IMR-90 (cell line): Measurements from ENCODE around the gene ANKRD33B. TPM values are rescaled to one million over a fixed set of nuclear protein-coding genes. Genes with fewer than 3 reads are reported as not detected.
A peak's percentile ranks its signal among the peaks of the same experiment; 100 is the strongest.

Experiments used
- ATAC-seq: fragments of 200-7000 bp; cut with Tn5 transposase; 2 replicates; pipeline ENCODE4 v1.9.1; 2020; ENCODE audit warnings: low read depth, mild to moderate bottlenecking, moderate library complexity
- BruUV-seq: library from RNA; stranded (reverse); fragments of 400-500 nt; replicated peaks from 2 replicates; lab custom pipeline; 2021; lab: Mats Ljungman, UMichigan
- CTCF ChIA-PET: fragments of 300-600 bp; formaldehyde crosslinking; extraction: SDS; loops from one replicate; lab custom pipeline; 2021; ENCODE audit warnings: antibody characterized with exemption; lab: Yijun Ruan, JAX
- POLR2A ChIA-PET: fragments of 300-600 bp; sonication (Branson Sonifier 250); formaldehyde crosslinking; loops from one replicate; lab custom pipeline; 2022; ENCODE audit warnings: antibody characterized with exemption; ENCODE audit not compliant: unreplicated experiment; lab: Charles Lee
- DNase-seq: peaks from one replicate; pipeline ENCODE4 v3.0.0; 2013
- H2AFZ ChIP-seq: replicated peaks from 2 replicates; pipeline ENCODE3; 2013; ENCODE audit warnings: low read length, mild to moderate bottlenecking; ENCODE audit not compliant: poor library complexity
- H2AK5ac ChIP-seq: 2 replicates; pipeline ENCODE4 v1.6.1; 2013; ENCODE audit warnings: low read depth, low read length, inconsistent platforms
- H2AK9ac ChIP-seq: replicated peaks from 2 replicates; pipeline ENCODE3; 2013; ENCODE audit warnings: mild to moderate bottlenecking, low read depth, low read length, moderate library complexity; ENCODE audit not compliant: poor library complexity
- H2BK120ac ChIP-seq: 2 replicates; pipeline ENCODE4 v1.6.1; 2013; ENCODE audit warnings: low read depth, low read length, inconsistent platforms
- H2BK15ac ChIP-seq: 3 replicates; pipeline ENCODE4 v1.6.1; 2013; ENCODE audit warnings: low read depth, low read length, inconsistent platforms
- H2BK20ac ChIP-seq: 2 replicates; pipeline ENCODE4 v1.6.1; 2013; ENCODE audit warnings: low read depth, mild to moderate bottlenecking, inconsistent platforms, low read length, moderate library complexity
- H2BK5ac ChIP-seq: 2 replicates; pipeline ENCODE4 v1.6.1; 2013; ENCODE audit warnings: mild to moderate bottlenecking, low read depth, low read length, inconsistent platforms; ENCODE audit not compliant: poor library complexity, severe bottlenecking
- H3K14ac ChIP-seq: replicated peaks from 2 replicates; pipeline ENCODE4 v1.6.1; 2013; ENCODE audit warnings: low read depth, low read length, inconsistent platforms
- H3K18ac ChIP-seq: 2 replicates; pipeline ENCODE4 v1.6.1; 2013; ENCODE audit warnings: low read depth, low read length, control low read depth
- H3K23ac ChIP-seq: 2 replicates; pipeline ENCODE4 v1.6.1; 2013; ENCODE audit warnings: low read depth, low read length, inconsistent platforms
- H3K27ac ChIP-seq: 2 replicates; pipeline ENCODE4 v1.5.1; 2013; ENCODE audit warnings: mild to moderate bottlenecking, control low read depth, low read length; ENCODE audit not compliant: insufficient read depth
- H3K27me3 ChIP-seq: 2 replicates; pipeline ENCODE4 v1.6.1; 2013; ENCODE audit warnings: low read length; ENCODE audit not compliant: control insufficient read depth, insufficient read depth
- H3K36me3 ChIP-seq: 2 replicates; pipeline ENCODE4 v1.6.1; 2013; ENCODE audit warnings: low read length, mixed read lengths; ENCODE audit not compliant: control insufficient read depth, insufficient read depth
- H3K4ac ChIP-seq: 2 replicates; pipeline ENCODE4 v1.6.1; 2013; ENCODE audit warnings: low read depth, low read length, inconsistent platforms
- H3K4me1 ChIP-seq: 2 replicates; pipeline ENCODE4 v1.6.1; 2013; ENCODE audit warnings: low read length, mixed read lengths; ENCODE audit not compliant: control insufficient read depth, insufficient read depth
- H3K4me2 ChIP-seq: 2 replicates; pipeline ENCODE4 v1.6.1; 2013; ENCODE audit warnings: low read depth, mild to moderate bottlenecking, control low read depth, low read length, moderate library complexity
- H3K4me3 ChIP-seq: 2 replicates; pipeline ENCODE4 v1.5.1; 2013; ENCODE audit warnings: low read depth, mild to moderate bottlenecking, control low read depth, low read length, moderate library complexity; ENCODE audit not compliant: insufficient read depth
- H3K56ac ChIP-seq: 2 replicates; pipeline ENCODE4 v1.6.1; 2013; ENCODE audit warnings: low read length, inconsistent platforms; ENCODE audit not compliant: insufficient read depth; ENCODE audit errors: extremely low read depth
- H3K79me1 ChIP-seq, 2 experiments: 2 replicates each; pipeline ENCODE4 v1.6.1; 2013; ENCODE audit warnings: low read length in 2 of 2, inconsistent platforms in 1 of 2, low read depth in 1 of 2
- H3K9ac ChIP-seq: 2 replicates; pipeline ENCODE4 v1.6.1; 2013; ENCODE audit warnings: low read depth, low read length, control low read depth
- H3K9me1 ChIP-seq: 2 replicates; pipeline ENCODE4 v1.6.1; 2013; ENCODE audit warnings: low read length, inconsistent platforms; ENCODE audit not compliant: insufficient read depth
- H3K9me3 ChIP-seq: 2 replicates; pipeline ENCODE4 v1.6.1; 2013; ENCODE audit warnings: low read length; ENCODE audit not compliant: control insufficient read depth, insufficient read depth
- H4K20me1 ChIP-seq: 2 replicates; pipeline ENCODE4 v1.6.1; 2013; ENCODE audit warnings: low read length, inconsistent platforms; ENCODE audit not compliant: insufficient read depth
- H4K5ac ChIP-seq: 2 replicates; pipeline ENCODE4 v1.6.1; 2013; ENCODE audit warnings: mild to moderate bottlenecking, low read depth, low read length, control low read depth
- H4K8ac ChIP-seq, 2 experiments: 2 replicates each; pipeline ENCODE4 v1.6.1; 2013; ENCODE audit warnings: low read depth in 2 of 2, low read length in 2 of 2, control low read depth in 1 of 2, inconsistent platforms in 1 of 2
- H4K91ac ChIP-seq: 2 replicates; pipeline ENCODE4 v1.6.1; 2013; ENCODE audit warnings: low read depth, low read length, inconsistent platforms; ENCODE audit not compliant: insufficient read depth
- BHLHE40 ChIP-seq: fragments of 150-350 bp; IDR thresholded peaks from 2 replicates; pipeline ENCODE4 v1.6.1; 2016; ENCODE audit warnings: mild to moderate bottlenecking, low read depth, low read length
- FOS ChIP-seq: fragments of 150-350 bp; IDR thresholded peaks from 2 replicates; pipeline ENCODE4 v1.6.1; 2016; ENCODE audit warnings: low read depth, low read length
- MXI1 ChIP-seq: IDR thresholded peaks from 2 replicates; pipeline ENCODE4 v1.6.1; 2012; ENCODE audit warnings: low read depth, mild to moderate bottlenecking, low read length, moderate library complexity, borderline replicate concordance
- WGBS, 2 experiments: methylation state at CpG; one replicate each; pipeline versions ENCODE4 v1.1.5 to v1.1.7; 2013; ENCODE audit warnings: missing lambda C conversion rate in 2 of 2; ENCODE audit not compliant: insufficient read length in 1 of 2; ENCODE audit errors: extremely low coverage in 2 of 2; 5-methylcytosine and 5-hydroxymethylcytosine counted together
- dilution Hi-C: fragments of 300-500 bp; cut with HindIII; formaldehyde crosslinking; loops from one replicate; pipeline ENCODE4 v1.14.3; 2018; ENCODE audit warnings: low sequenced_read_pairs; ENCODE audit not compliant: unreplicated experiment
- in situ Hi-C: fragments of 300-500 bp; cut with MboI; formaldehyde crosslinking; loops from 3 replicates; pipeline ENCODE4 v1.14.3; 2019; ENCODE audit warnings: low sequenced_read_pairs, inconsistent platforms, mixed read lengths
- intact Hi-C: fragments of 100-400 bp; cut with micrococcal nuclease; formaldehyde crosslinking; loops from 2 replicates; pipeline ENCODE4 v1.10.0; 2022
- polyA plus RNA-seq, 3 experiments: library from polyadenylated mRNA; depleted of rRNA; stranded (reverse); fragments of >200 nt; gene quantifications; 2 replicates each; pipeline ENCODE4 v1.2.3, GENCODE V29; 2012; ENCODE audit warnings: low replicate concordance in 1 of 3
- total RNA-seq: library from RNA; depleted of rRNA; stranded (reverse); fragments of >200 nt; gene quantifications from 2 replicates; pipeline ENCODE4 v1.2.3, GENCODE V29; 2012
- TF ChIP-seq, protein P1 (sequence below): fragments of 150-350 bp; IDR thresholded peaks from 2 replicates; pipeline ENCODE4 v1.6.1; 2016; ENCODE audit warnings: low read depth, mild to moderate bottlenecking, low read length, moderate library complexity, borderline replicate concordance

ANKRD33B gene
- total and polyA plus RNA-seq, 2 of the 4 experiments (the other 2 are of a cell fraction): 2.5 to 3.3 TPM

DNA sequence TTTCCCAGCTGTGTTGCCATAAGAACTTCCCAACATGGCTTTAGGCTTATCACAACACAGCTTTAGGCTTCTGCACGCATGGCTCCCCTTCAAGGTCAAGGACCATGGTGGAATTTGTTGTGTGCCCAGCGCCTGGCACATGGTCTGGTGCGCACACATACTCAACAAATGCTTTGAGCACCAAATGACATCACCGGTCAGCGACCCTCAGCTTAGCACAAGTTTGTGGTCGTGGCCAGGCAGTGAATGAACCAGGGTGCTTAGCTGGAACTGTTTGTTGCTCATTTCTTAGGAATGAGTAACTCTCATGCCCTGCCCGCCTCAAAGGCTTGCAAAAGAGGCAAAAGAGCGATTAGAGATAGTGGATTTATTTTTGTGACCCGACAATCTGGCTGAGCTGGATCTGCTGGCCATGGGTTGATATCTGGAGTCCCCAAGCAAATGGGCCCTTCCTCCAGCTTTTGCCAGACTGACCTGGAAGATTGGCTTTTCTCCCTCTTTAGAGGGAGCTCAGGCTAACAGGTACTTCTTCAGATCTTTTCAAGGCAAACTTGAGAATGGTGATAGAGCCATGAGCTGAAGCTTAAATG is 138.3 kb downstream of the ANKRD33B start (continued):
- TF ChIP-seq BHLHE40 (peak; percentile 92), MXI1 (peak; percentile 78)

DNA sequence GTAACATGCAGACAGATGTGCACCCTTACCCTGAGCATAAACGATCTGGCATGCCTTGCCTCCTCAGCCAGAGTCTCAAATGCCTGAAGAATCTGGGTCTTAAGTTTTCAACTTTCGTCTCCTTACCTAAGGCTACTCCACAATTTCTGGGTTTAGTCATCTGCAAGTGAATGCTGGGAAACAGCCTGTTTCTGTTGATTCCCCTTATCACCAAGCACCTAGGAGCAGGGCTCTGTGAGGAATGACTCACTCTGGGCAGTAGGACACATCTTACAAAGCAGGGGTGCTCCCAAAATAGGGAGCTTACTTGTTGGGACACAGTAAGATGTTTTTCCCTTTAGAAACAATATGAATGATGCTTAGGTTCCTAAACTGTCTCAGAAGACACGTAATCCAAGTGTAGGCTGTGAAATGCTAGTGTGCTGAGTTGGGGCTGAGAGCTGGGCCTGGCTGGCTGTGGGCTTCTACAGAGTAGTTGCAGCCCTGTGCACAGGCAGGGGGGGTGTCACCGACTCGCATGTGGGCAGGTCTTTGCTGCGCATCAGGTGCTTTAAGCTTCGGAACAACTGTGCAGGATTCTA is 139.1 kb downstream of the ANKRD33B start:
- Histone ChIP-seq H2BK120ac (peak overlapping the region; percentile 72), H3K4me2 (no peak overlapping the region), H4K5ac (no peak overlapping the region), H3K79me1 (peaks cover 39 to 94% of the 10 kb centered on the region in 2 experiments), H3K27me3 (no peaks in the 10 kb centered on the region), H3K18ac (peak overlapping the region; percentile 10; the same call in 1 of the 2 replicates), H4K20me1 (peaks cover 26% of the 10 kb centered on the region), H3K56ac (peak overlapping the region; percentile 54; the same call in 1 of the 2 replicates), H2AFZ (no peak overlapping the region), H3K14ac (peak overlapping the region; percentile 47), H3K9me1 (peaks cover 49% of the 10 kb centered on the region), H3K9ac (no peak overlapping the region), H2BK5ac (peak overlapping the region; percentile 70), H3K4ac (peak overlapping the region; percentile 89), H3K9me3 (no peaks in the 10 kb centered on the region), H3K4me1 (peaks cover 33% of the 10 kb centered on the region), H4K91ac (no peak overlapping the region; the same call in 1 of the 2 replicates), H2AK9ac (no peak overlapping the region), H3K23ac (peak overlapping the region; percentile 53; the same call in 1 of the 2 replicates), H3K36me3 (peaks cover 4% of the 10 kb centered on the region), H2BK15ac (peak overlapping the region; percentile 26; the same call in 1 of the 3 replicates), H4K8ac (peak overlapping the region in 1 of 2 experiments; percentile 73; a peak in 2 of 4 replicates), H3K4me3 (no peak overlapping the region), H2AK5ac (peak overlapping the region; percentile 71; the same call in 1 of the 2 replicates), H3K27ac (peak overlapping the region; percentile 17), H2BK20ac (peak overlapping the region; percentile 75)
- dilution Hi-C loops: no loop called here
- ATAC-seq: no peak
- POLR2A ChIA-PET: interaction anchor here (0.7 to 1.3 kb wide), 2 partner anchors 11 to 22 kb away, joined by 3 to 5 read pairs; no protein-coding TSS in a partner anchor
- BruUV-seq: no TSS peak
- TF ChIP-seq FOS: peak; percentile 69; the same call in 1 of the 2 replicates
- TF ChIP-seq, protein P1, sequence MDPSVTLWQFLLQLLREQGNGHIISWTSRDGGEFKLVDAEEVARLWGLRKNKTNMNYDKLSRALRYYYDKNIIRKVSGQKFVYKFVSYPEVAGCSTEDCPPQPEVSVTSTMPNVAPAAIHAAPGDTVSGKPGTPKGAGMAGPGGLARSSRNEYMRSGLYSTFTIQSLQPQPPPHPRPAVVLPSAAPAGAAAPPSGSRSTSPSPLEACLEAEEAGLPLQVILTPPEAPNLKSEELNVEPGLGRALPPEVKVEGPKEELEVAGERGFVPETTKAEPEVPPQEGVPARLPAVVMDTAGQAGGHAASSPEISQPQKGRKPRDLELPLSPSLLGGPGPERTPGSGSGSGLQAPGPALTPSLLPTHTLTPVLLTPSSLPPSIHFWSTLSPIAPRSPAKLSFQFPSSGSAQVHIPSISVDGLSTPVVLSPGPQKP: no peak
- intact Hi-C loops: loop anchor here (2.0 to 5.0 kb wide), 2 partner anchors 58 to 199 kb away; partner anchors contain the start of gene DAP
- peak; percentile 80 for DNase-seq
- 50% methylated on average over 1 of the region's 7 CpGs; no CpG with 5 or more reads in 1 of the 2 experiments for WGBS, 2 experiments
- CTCF ChIA-PET: interaction anchor here (0.9 to 1.5 kb wide), 5 partner anchors 22 to 248 kb away, joined by 3 to 5 read pairs (median 4); no protein-coding TSS in a partner anchor
- in situ Hi-C loops: loop anchor here (10.0 kb wide), 1 partner anchor 132 kb away; no protein-coding TSS in a partner anchor
